Liver (tissue), 9 donors: ENCODE results near the gene DYNC1I2. TPM values are rescaled to one million over a fixed set of nuclear protein-coding genes. Genes with fewer than 3 reads are reported as not detected.

Source experiments
- DNase-seq: peaks from one replicate; pipeline ENCODE4 v3.0.0-alpha.2; 2017; ENCODE audit warnings: low spot score
- H3K27ac ChIP-seq, 2 donors: one replicate each; pipeline ENCODE4 v1.7.0; 2013; ENCODE audit warnings: inconsistent platforms in 2 of 2, low read length in 2 of 2, control low read depth in 1 of 2, low read depth in 1 of 2, mild to moderate bottlenecking in 1 of 2
- H3K27me3 ChIP-seq, 4 donors: one replicate each; pipeline versions ENCODE4 v1.6.1 to v1.7.0; 2013; ENCODE audit warnings: low read length in 3 of 4, inconsistent platforms in 1 of 4, mild to moderate bottlenecking in 1 of 4, moderate library complexity in 1 of 4; ENCODE audit not compliant: control insufficient read depth in 4 of 4, insufficient read depth in 4 of 4
- H3K36me3 ChIP-seq, 4 donors: one replicate each; pipeline versions ENCODE4 v1.6.1 to v1.7.0; 2013; ENCODE audit warnings: low read length in 3 of 4, mild to moderate bottlenecking in 3 of 4, low read depth in 1 of 4, moderate library complexity in 1 of 4; ENCODE audit not compliant: control insufficient read depth in 4 of 4, insufficient read depth in 3 of 4
- H3K4me1 ChIP-seq, 4 donors: one replicate each; pipeline versions ENCODE4 v1.6.1 to v1.7.0; 2013; ENCODE audit warnings: low read length in 3 of 4, mild to moderate bottlenecking in 3 of 4, moderate library complexity in 1 of 4; ENCODE audit not compliant: control insufficient read depth in 4 of 4, insufficient read depth in 4 of 4
- H3K4me3 ChIP-seq, 3 donors: one replicate each; pipeline versions ENCODE4 v1.6.1 to v1.7.0; 2013; ENCODE audit warnings: low read length in 3 of 3, control low read depth in 1 of 3, low read depth in 1 of 3, mild to moderate bottlenecking in 1 of 3
- H3K9ac ChIP-seq, 2 donors: one replicate each; pipeline ENCODE4 v1.7.0; 2013; ENCODE audit warnings: low read length in 2 of 2, mild to moderate bottlenecking in 2 of 2, moderate library complexity in 2 of 2, control low read depth in 1 of 2, low read depth in 1 of 2
- H3K9me3 ChIP-seq, 4 donors: one replicate each; pipeline versions ENCODE4 v1.6.1 to v1.7.0; 2013; ENCODE audit warnings: low read length in 3 of 4; ENCODE audit not compliant: control insufficient read depth in 4 of 4
- EGR1 ChIP-seq, 2 donors: IDR thresholded peaks; 2 replicates each; pipeline ENCODE4 v1.6.1; 2016 to 2018; ENCODE audit warnings: antibody characterized with exemption in 2 of 2, low read depth in 2 of 2
- FOXA2 ChIP-seq: IDR thresholded peaks from 2 replicates; pipeline ENCODE4 v1.6.1; 2016; ENCODE audit warnings: antibody characterized with exemption
- GABPA ChIP-seq, 2 donors: IDR thresholded peaks in 1 of 2; conservative IDR thresholded peaks in 1 of 2; 2 replicates each; pipeline ENCODE4 v1.6.1; 2016; ENCODE audit warnings: antibody characterized with exemption in 2 of 2, mild to moderate bottlenecking in 1 of 2, moderate library complexity in 1 of 2
- HNF4A ChIP-seq, 2 donors: conservative IDR thresholded peaks; 2 replicates each; pipeline ENCODE4 v1.6.1; 2016; ENCODE audit warnings: antibody characterized with exemption in 2 of 2, mild to moderate bottlenecking in 2 of 2
- HNF4G ChIP-seq: IDR thresholded peaks from 2 replicates; pipeline ENCODE4 v1.6.1; 2016; ENCODE audit warnings: antibody characterized with exemption
- JUND ChIP-seq, 2 donors: IDR thresholded peaks; 2 replicates each; pipeline ENCODE4 v1.6.1; 2016; ENCODE audit warnings: antibody characterized with exemption in 2 of 2
- RAD21 ChIP-seq, 2 donors: IDR thresholded peaks; 2 replicates each; pipeline ENCODE4 v1.6.1; 2016; ENCODE audit warnings: antibody characterized with exemption in 2 of 2, mild to moderate bottlenecking in 2 of 2
- TAF1 ChIP-seq: conservative IDR thresholded peaks from 2 replicates; pipeline ENCODE4 v1.6.1; 2016; ENCODE audit warnings: antibody characterized with exemption, mild to moderate bottlenecking
- YY1 ChIP-seq: IDR thresholded peaks from 2 replicates; pipeline ENCODE4 v1.6.1; 2016; ENCODE audit warnings: antibody characterized with exemption, mild to moderate bottlenecking
- polyA plus RNA-seq, 2 donors: library from polyadenylated mRNA; stranded (reverse) in 1 of 2; unstranded in 1 of 2; fragments of 200-250 nt in 1 of 2; fragments of >200 nt in 1 of 2; fragmentation: Nextera tagmentation in 1 of 2; extraction: Ambion mirVana in 1 of 2; gene quantifications; one replicate each; pipeline versions ENCODE4 v1.2.1 to v1.2.3, GENCODE V29; 2013 to 2015
- total RNA-seq, 2 donors: library from RNA; depleted of rRNA; stranded (reverse); fragments of >200 nt; gene quantifications; one replicate each; pipeline ENCODE4 v1.2.3, GENCODE V29; 2014
- TF ChIP-seq, protein P1 (sequence below): IDR thresholded peaks from 2 replicates; pipeline ENCODE4 v1.6.1; 2016; ENCODE audit warnings: antibody characterized with exemption
- TF ChIP-seq, protein P2 (sequence below): IDR thresholded peaks from 2 replicates; pipeline ENCODE4 v1.6.1; 2016; ENCODE audit warnings: antibody characterized with exemption, mild to moderate bottlenecking
- TF ChIP-seq, protein P3 (sequence below): IDR thresholded peaks from 2 replicates; pipeline ENCODE4 v1.6.1; 2016; ENCODE audit warnings: antibody characterized with exemption
- TF ChIP-seq, protein P4 (sequence below): fragments of 150-350 bp; IDR thresholded peaks from 2 replicates; pipeline ENCODE4 v1.5.1; 2017; ENCODE audit warnings: improper control_type of control experiment, low read depth, low read length; ENCODE audit not compliant: missing input control
- TF ChIP-seq, protein P5 (sequence below): IDR thresholded peaks from 2 replicates; pipeline ENCODE4 v1.6.1; 2016; ENCODE audit warnings: antibody characterized with exemption
- donor health status: healthy.
- donor health status: healthy.
- donor health status: healthy.
- donor health status: healthy.
- donor health status: healthy.

Gene DYNC1I2
- total and polyA plus RNA-seq, 4 donors = 20.4 to 45.2 (median 28.1) TPM

DNA sequence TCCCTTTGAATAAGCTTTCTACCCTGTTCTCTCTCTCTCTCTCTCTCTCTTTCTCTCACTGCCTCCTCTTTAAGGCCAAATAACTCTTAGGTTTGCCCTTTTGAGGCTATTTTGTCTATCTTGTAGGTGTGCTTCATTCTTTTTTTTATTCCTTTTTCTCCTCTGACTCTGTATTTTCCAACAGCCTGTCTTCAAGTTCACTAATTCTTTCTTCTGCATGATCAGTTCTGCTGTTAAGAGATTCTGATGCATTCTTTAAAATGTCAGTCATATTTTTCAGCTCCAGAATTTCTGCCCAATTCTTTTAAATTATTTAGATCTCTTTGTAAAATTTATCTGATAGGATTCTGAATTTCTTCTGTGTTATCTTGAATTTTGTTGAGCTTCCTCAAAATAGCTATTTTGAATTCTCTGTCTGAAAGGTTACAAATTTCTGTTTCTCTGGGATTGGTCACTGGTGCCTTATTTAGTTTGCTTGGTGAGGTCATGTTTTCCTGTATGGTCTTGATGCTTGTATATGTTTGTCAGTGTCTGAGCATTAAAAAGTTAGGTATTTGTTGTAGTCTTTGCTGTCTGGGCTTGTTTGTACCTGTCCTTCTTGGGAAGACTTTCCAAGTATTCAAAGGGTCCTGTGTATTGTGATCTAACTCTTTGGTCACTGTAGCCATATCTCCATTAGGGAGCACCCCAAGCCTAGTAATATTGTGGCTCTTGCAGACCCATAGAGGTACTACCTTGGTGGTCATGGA lies 35.4 kb upstream of the DYNC1I2 start:
- Histone ChIP-seq H3K4me1 (no peaks in the 10 kb centered on the region), H3K4me3 (no peak overlapping the region), H3K9ac (no peak overlapping the region), H3K36me3 (no peaks in the 10 kb centered on the region), H3K27ac (no peak overlapping the region), H3K27me3 (no peaks in the 10 kb centered on the region), H3K9me3 (peaks cover 0 to 4% (median under 1%) of the 10 kb centered on the region in 4 donors)
- TF ChIP-seq RAD21 (IDR thresholded peaks at IDR 0.05) = no peak
- TF ChIP-seq EGR1 (IDR thresholded peaks at IDR 0.05; ENCODE audit: low read depth in 2 of 2) = no peak
- no peak for TF ChIP-seq JUND (IDR thresholded peaks at IDR 0.05)
- TF ChIP-seq, protein P1, sequence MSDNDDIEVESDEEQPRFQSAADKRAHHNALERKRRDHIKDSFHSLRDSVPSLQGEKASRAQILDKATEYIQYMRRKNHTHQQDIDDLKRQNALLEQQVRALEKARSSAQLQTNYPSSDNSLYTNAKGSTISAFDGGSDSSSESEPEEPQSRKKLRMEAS = no peak
- TF ChIP-seq, protein P2, sequence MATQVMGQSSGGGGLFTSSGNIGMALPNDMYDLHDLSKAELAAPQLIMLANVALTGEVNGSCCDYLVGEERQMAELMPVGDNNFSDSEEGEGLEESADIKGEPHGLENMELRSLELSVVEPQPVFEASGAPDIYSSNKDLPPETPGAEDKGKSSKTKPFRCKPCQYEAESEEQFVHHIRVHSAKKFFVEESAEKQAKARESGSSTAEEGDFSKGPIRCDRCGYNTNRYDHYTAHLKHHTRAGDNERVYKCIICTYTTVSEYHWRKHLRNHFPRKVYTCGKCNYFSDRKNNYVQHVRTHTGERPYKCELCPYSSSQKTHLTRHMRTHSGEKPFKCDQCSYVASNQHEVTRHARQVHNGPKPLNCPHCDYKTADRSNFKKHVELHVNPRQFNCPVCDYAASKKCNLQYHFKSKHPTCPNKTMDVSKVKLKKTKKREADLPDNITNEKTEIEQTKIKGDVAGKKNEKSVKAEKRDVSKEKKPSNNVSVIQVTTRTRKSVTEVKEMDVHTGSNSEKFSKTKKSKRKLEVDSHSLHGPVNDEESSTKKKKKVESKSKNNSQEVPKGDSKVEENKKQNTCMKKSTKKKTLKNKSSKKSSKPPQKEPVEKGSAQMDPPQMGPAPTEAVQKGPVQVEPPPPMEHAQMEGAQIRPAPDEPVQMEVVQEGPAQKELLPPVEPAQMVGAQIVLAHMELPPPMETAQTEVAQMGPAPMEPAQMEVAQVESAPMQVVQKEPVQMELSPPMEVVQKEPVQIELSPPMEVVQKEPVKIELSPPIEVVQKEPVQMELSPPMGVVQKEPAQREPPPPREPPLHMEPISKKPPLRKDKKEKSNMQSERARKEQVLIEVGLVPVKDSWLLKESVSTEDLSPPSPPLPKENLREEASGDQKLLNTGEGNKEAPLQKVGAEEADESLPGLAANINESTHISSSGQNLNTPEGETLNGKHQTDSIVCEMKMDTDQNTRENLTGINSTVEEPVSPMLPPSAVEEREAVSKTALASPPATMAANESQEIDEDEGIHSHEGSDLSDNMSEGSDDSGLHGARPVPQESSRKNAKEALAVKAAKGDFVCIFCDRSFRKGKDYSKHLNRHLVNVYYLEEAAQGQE = no peak
- no peak for TF ChIP-seq FOXA2
- no peak for TF ChIP-seq GABPA (IDR thresholded peaks at IDR 0.05 in 1 of 2, conservative IDR thresholded peaks at IDR 0.05 in 1 of 2)
- TF ChIP-seq HNF4A (conservative IDR thresholded peaks at IDR 0.05) = no peak
- TF ChIP-seq, protein P3, sequence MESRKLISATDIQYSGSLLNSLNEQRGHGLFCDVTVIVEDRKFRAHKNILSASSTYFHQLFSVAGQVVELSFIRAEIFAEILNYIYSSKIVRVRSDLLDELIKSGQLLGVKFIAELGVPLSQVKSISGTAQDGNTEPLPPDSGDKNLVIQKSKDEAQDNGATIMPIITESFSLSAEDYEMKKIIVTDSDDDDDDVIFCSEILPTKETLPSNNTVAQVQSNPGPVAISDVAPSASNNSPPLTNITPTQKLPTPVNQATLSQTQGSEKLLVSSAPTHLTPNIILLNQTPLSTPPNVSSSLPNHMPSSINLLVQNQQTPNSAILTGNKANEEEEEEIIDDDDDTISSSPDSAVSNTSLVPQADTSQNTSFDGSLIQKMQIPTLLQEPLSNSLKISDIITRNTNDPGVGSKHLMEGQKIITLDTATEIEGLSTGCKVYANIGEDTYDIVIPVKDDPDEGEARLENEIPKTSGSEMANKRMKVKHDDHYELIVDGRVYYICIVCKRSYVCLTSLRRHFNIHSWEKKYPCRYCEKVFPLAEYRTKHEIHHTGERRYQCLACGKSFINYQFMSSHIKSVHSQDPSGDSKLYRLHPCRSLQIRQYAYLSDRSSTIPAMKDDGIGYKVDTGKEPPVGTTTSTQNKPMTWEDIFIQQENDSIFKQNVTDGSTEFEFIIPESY = no peak
- TF ChIP-seq, protein P4, sequence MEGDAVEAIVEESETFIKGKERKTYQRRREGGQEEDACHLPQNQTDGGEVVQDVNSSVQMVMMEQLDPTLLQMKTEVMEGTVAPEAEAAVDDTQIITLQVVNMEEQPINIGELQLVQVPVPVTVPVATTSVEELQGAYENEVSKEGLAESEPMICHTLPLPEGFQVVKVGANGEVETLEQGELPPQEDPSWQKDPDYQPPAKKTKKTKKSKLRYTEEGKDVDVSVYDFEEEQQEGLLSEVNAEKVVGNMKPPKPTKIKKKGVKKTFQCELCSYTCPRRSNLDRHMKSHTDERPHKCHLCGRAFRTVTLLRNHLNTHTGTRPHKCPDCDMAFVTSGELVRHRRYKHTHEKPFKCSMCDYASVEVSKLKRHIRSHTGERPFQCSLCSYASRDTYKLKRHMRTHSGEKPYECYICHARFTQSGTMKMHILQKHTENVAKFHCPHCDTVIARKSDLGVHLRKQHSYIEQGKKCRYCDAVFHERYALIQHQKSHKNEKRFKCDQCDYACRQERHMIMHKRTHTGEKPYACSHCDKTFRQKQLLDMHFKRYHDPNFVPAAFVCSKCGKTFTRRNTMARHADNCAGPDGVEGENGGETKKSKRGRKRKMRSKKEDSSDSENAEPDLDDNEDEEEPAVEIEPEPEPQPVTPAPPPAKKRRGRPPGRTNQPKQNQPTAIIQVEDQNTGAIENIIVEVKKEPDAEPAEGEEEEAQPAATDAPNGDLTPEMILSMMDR = no peak
- no peak for TF ChIP-seq YY1
- no peak for DNase-seq

DNA sequence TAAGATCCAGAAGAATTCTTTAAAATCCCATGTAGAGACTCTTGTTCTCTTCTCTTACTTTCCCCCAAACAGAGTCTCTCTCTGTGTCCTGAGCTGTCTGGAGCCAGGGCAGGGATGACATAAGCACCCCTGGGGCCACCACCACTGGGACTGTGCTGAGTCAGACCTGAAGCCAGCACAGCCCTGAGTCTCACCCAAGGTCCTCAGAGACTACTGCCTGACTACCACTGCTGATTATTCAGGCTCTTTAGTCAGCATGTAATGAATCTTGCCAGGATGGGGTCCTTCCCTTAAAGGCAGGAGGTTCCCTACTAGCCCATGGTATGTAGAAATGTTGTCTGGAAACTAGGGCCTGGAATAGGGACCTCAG lies 34.9 kb upstream of the DYNC1I2 start:
- H3K9ac ChIP-seq = no peak overlapping the region
- H3K36me3 ChIP-seq = no peaks in the 10 kb centered on the region
- no peak for DNase-seq
- no peak overlapping the region for H3K27ac ChIP-seq
- H3K27me3 ChIP-seq = no peaks in the 10 kb centered on the region
- peaks cover 0 to 4% (median 0%) of the 10 kb centered on the region in 4 donors for H3K9me3 ChIP-seq
- H3K4me3 ChIP-seq = no peak overlapping the region
- no peaks in the 10 kb centered on the region for H3K4me1 ChIP-seq
- TF ChIP-seq HNF4A (conservative IDR thresholded peaks at IDR 0.05) (no peak), HNF4G (no peak), FOXA2 (no peak), TAF1 (no peak), JUND (IDR thresholded peaks at IDR 0.05) (no peak), RAD21 (IDR thresholded peaks at IDR 0.05) (no peak), GABPA (IDR thresholded peaks at IDR 0.05 in 1 of 2, conservative IDR thresholded peaks at IDR 0.05 in 1 of 2) (no peak), EGR1 (IDR thresholded peaks at IDR 0.05; ENCODE audit: low read depth in 2 of 2) (no peak)
- TF ChIP-seq, protein P5, sequence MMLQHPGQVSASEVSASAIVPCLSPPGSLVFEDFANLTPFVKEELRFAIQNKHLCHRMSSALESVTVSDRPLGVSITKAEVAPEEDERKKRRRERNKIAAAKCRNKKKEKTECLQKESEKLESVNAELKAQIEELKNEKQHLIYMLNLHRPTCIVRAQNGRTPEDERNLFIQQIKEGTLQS = no peak
- TF ChIP-seq, protein P2 = no peak
- TF ChIP-seq, protein P3 = no peak
